ENCODE data around the gene TIMP1. TPM values are rescaled to one million over a fixed set of nuclear protein-coding genes. Genes with fewer than 3 reads are reported as not detected.

Gene TIMP1
- total RNA-seq, 2 donors from 2014 or later: 31.5 to 71.2 TPM

- H3K9me3 Mint-ChIP-seq: no peaks in the 10 kb centered on the region
- H3K27me3 Mint-ChIP-seq (ENCODE audit: low read depth): peaks cover 49% of the 10 kb centered on the region
These were observed 37.5 kb downstream of the TIMP1 start, which contains the start of gene SYN1 for GRCh38 chrX:47619486-47620302. Gene SYN1 (minus strand): TSS chrX:47619857. CDS start chrX:47619728, 129 bp downstream.

GRCh38 chrX:47620303-47620685 is 38.1 kb downstream of the TIMP1 start:
- Mint-ChIP-seq H3K4me1 (ENCODE audit: low read depth) (peaks cover 14% of the 10 kb centered on the region), H3K27ac (no peak overlapping the region), H3K36me3 (ENCODE audit: insufficient read depth in 2 of 2) (no peaks in the 10 kb centered on the region), H3K4me3 (peak overlapping the region; percentile 49 to 52), H3K27me3 (ENCODE audit: low read depth) (peaks cover 49% of the 10 kb centered on the region), H3K9me3 (no peaks in the 10 kb centered on the region)
- peak in 1 of 2 donors; percentile 5 for ATAC-seq (replicated peaks in 1 of 2)
- no peak for DNase-seq

More at GRCh38 chrX:47619486-47620302, 37.5 kb downstream of the TIMP1 start, which contains the start of gene SYN1:
- ATAC-seq (replicated peaks in 1 of 2): peak; percentile 75 to 79
- peaks cover 14% of the 10 kb centered on the region for H3K4me1 Mint-ChIP-seq (ENCODE audit: low read depth)
- no peak within 1 kb of the TSS for H3K27ac Mint-ChIP-seq
- H3K36me3 Mint-ChIP-seq (ENCODE audit: insufficient read depth in 2 of 2): no peaks in the 10 kb centered on the region
- peak; percentile 86 to 87 for DNase-seq
- peak within 1 kb of the TSS; percentile 50 to 71 for H3K4me3 Mint-ChIP-seq

GRCh38 chrX:47621851-47622250 is 39.6 kb downstream of the TIMP1 start:
- Mint-ChIP-seq H3K27ac (no peak overlapping the region), H3K36me3 (ENCODE audit: insufficient read depth in 2 of 2) (no peaks in the 10 kb centered on the region), H3K4me1 (ENCODE audit: low read depth) (peaks cover 14% of the 10 kb centered on the region), H3K4me3 (no peak overlapping the region), H3K9me3 (no peaks in the 10 kb centered on the region), H3K27me3 (ENCODE audit: low read depth) (peaks cover 37% of the 10 kb centered on the region)
- no peak for ATAC-seq (replicated peaks in 1 of 2)
- no peak for DNase-seq

GRCh38 chrX:47623540-47624027 is 41.3 kb downstream of the TIMP1 start:
- H3K27me3 Mint-ChIP-seq (ENCODE audit: low read depth): peaks cover 23% of the 10 kb centered on the region
- peak overlapping the region; percentile 77 to 83 for H3K4me3 Mint-ChIP-seq
- H3K27ac Mint-ChIP-seq: no peak overlapping the region
- H3K9me3 Mint-ChIP-seq: no peaks in the 10 kb centered on the region
- H3K36me3 Mint-ChIP-seq (ENCODE audit: insufficient read depth in 2 of 2): no peaks in the 10 kb centered on the region
- DNase-seq: peak; percentile 32 to 44
- ATAC-seq (replicated peaks in 1 of 2): peak; percentile 55
- H3K4me1 Mint-ChIP-seq (ENCODE audit: low read depth): peaks cover 14% of the 10 kb centered on the region

- Mint-ChIP-seq H3K36me3 (ENCODE audit: insufficient read depth in 2 of 2) (no peaks in the 10 kb centered on the region), H3K9me3 (no peaks in the 10 kb centered on the region), H3K27me3 (ENCODE audit: low read depth) (peaks cover 19% of the 10 kb centered on the region), H3K4me1 (ENCODE audit: low read depth) (peaks cover 23% of the 10 kb centered on the region), H3K27ac (no peak overlapping the region), H3K4me3 (no peak overlapping the region)
- no peak for DNase-seq
- ATAC-seq (replicated peaks in 1 of 2): no peak
These were observed 43.1 kb downstream of the TIMP1 start for GRCh38 chrX:47625365-47625764.

- peak overlapping the region; percentile 65 to 66 for H3K4me3 Mint-ChIP-seq
- ATAC-seq (replicated peaks in 1 of 2): peak; percentile 29 to 32
- H3K4me1 Mint-ChIP-seq (ENCODE audit: low read depth): peaks cover 15% of the 10 kb centered on the region
- no peaks in the 10 kb centered on the region for H3K27me3 Mint-ChIP-seq (ENCODE audit: low read depth)
- H3K27ac Mint-ChIP-seq: no peak overlapping the region
- no peaks in the 10 kb centered on the region for H3K36me3 Mint-ChIP-seq (ENCODE audit: insufficient read depth in 2 of 2)
- no peak for DNase-seq
- no peaks in the 10 kb centered on the region for H3K9me3 Mint-ChIP-seq
These were observed 46.7 kb downstream of the TIMP1 start for GRCh38 chrX:47628982-47629381.

- H3K36me3 Mint-ChIP-seq (ENCODE audit: insufficient read depth in 2 of 2): no peaks in the 10 kb centered on the region
- peak within 1 kb of the TSS; percentile 17 for H3K27ac Mint-ChIP-seq
- peaks cover 15% of the 10 kb centered on the region for H3K4me1 Mint-ChIP-seq (ENCODE audit: low read depth)
- ATAC-seq (replicated peaks in 1 of 2) (peak; percentile 51 to 61), DNase-seq (no peak)
- no peaks in the 10 kb centered on the region for H3K9me3 Mint-ChIP-seq
- H3K4me3 Mint-ChIP-seq: peak within 1 kb of the TSS; percentile 65 to 66
- H3K27me3 Mint-ChIP-seq (ENCODE audit: low read depth): no peaks in the 10 kb centered on the region
These were observed 47.4 kb downstream of the TIMP1 start, which contains the start of gene CFP for GRCh38 chrX:47629419-47630200. Gene CFP (minus strand): TSS chrX:47629930. CDS start chrX:47629844, 86 bp downstream.

- H3K4me1 Mint-ChIP-seq (ENCODE audit: low read depth): peaks cover 17% of the 10 kb centered on the region
- DNase-seq: no peak
- H3K27ac Mint-ChIP-seq: no peak overlapping the region
- ATAC-seq (replicated peaks in 1 of 2): no peak
- H3K27me3 Mint-ChIP-seq (ENCODE audit: low read depth): no peaks in the 10 kb centered on the region
- no peaks in the 10 kb centered on the region for H3K9me3 Mint-ChIP-seq
- H3K36me3 Mint-ChIP-seq (ENCODE audit: insufficient read depth in 2 of 2): peaks cover 0 to 1% of the 10 kb centered on the region in 2 donors
- no peak overlapping the region for H3K4me3 Mint-ChIP-seq
These were observed 49.4 kb downstream of the TIMP1 start for GRCh38 chrX:47631676-47632075.

GRCh38 chrX:47632666-47633065 is 50.4 kb downstream of the TIMP1 start:
- Mint-ChIP-seq H3K27ac (no peak overlapping the region), H3K9me3 (no peaks in the 10 kb centered on the region), H3K36me3 (ENCODE audit: insufficient read depth in 2 of 2) (peaks cover 4 to 6% of the 10 kb centered on the region in 2 donors), H3K4me1 (ENCODE audit: low read depth) (peaks cover 19% of the 10 kb centered on the region), H3K4me3 (no peak overlapping the region), H3K27me3 (ENCODE audit: low read depth) (no peaks in the 10 kb centered on the region)
- no peak for ATAC-seq (replicated peaks in 1 of 2)
- DNase-seq: no peak

- H3K4me1 Mint-ChIP-seq (ENCODE audit: low read depth): peaks cover 21% of the 10 kb centered on the region
- H3K27ac Mint-ChIP-seq: no peak overlapping the region
- no peak for ATAC-seq (replicated peaks in 1 of 2)
- H3K9me3 Mint-ChIP-seq: no peaks in the 10 kb centered on the region
- H3K36me3 Mint-ChIP-seq (ENCODE audit: insufficient read depth in 2 of 2): peaks cover 4 to 10% of the 10 kb centered on the region in 2 donors
- DNase-seq: no peak
- no peak overlapping the region for H3K4me3 Mint-ChIP-seq
- H3K27me3 Mint-ChIP-seq (ENCODE audit: low read depth): no peaks in the 10 kb centered on the region
These were observed 51.7 kb downstream of the TIMP1 start for GRCh38 chrX:47633689-47634590.

- no peak overlapping the region for H3K27ac Mint-ChIP-seq
- H3K9me3 Mint-ChIP-seq: peaks cover 1 to 2% of the 10 kb centered on the region in 2 donors
- H3K4me3 Mint-ChIP-seq: no peak overlapping the region
- H3K27me3 Mint-ChIP-seq (ENCODE audit: low read depth): no peaks in the 10 kb centered on the region
- peaks cover 12 to 19% of the 10 kb centered on the region in 2 donors for H3K36me3 Mint-ChIP-seq (ENCODE audit: insufficient read depth in 2 of 2)
- H3K4me1 Mint-ChIP-seq (ENCODE audit: low read depth): peaks cover 17% of the 10 kb centered on the region
- DNase-seq (peak; percentile 30 to 57), ATAC-seq (replicated peaks in 1 of 2) (peak; percentile 84 to 85)
These were observed 52.8 kb downstream of the TIMP1 start for GRCh38 chrX:47634871-47635575.

All from activated T-cell treated with anti-CD3 and anti-CD28 coated beads, Interleukin-2, amount 50 U/mL, for 72 hours (primary cell).